Measurements from ENCODE around the gene POU6F2. TPM values are rescaled to one million over a fixed set of nuclear protein-coding genes. Genes with fewer than 3 reads are reported as not detected.

The POU6F2 gene
- total RNA-seq, 2 donors from 2014 or later, result 0.14 to 0.16 TPM

DNA sequence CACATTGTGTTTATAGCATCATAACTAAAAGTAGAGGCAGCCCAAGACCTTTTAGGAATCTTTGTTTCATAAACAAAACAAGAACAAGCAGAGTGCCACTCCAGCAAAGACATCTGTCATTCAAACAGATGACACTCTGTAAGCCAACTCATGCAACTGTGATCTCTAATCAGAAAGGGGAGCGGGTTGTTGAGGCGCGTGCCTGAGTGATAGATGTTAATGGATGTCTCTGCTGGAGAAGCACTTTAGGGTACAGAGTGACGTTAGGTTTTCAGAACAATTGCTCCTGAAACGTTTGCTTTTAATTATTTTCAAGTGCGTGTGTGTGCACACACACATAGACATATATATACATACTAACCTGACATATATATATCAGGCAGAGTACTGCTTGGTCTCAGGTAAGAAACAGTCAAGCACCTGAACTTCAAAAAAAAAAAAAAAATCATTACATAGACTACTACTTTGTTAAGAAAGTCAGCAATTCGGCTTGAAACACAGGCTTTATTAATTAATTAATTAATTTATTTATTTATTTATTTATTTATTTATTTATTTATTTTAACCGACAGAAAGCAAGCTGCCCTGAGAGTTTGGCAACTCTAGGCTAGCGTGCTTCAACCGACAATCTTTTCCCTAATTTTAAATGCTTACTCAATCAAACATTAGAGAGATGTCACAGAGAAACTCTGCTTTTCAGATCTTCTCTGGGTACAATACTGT, 109.1 kb downstream of the POU6F2 start:
- no peak overlapping the region for H3K27ac Mint-ChIP-seq
- H3K36me3 Mint-ChIP-seq (ENCODE audit: insufficient read depth in 2 of 2), result no peaks in the 10 kb centered on the region
- ATAC-seq (replicated peaks in 1 of 2) (no peak), DNase-seq (no peak)
- no peaks in the 10 kb centered on the region for H3K9me3 Mint-ChIP-seq
- peaks cover 6% of the 10 kb centered on the region for H3K4me1 Mint-ChIP-seq (ENCODE audit: low read depth)
- no peak overlapping the region for H3K4me3 Mint-ChIP-seq
- peaks cover 18% of the 10 kb centered on the region for H3K27me3 Mint-ChIP-seq (ENCODE audit: low read depth)

GRCh38 chr7:39088730-39089593, 111.3 kb downstream of the POU6F2 start:
- DNase-seq, result no peak
- peaks cover 12% of the 10 kb centered on the region for H3K27me3 Mint-ChIP-seq (ENCODE audit: low read depth)
- no peak overlapping the region for H3K4me3 Mint-ChIP-seq
- no peak for ATAC-seq (replicated peaks in 1 of 2)
- H3K4me1 Mint-ChIP-seq (ENCODE audit: low read depth), result peaks cover 6% of the 10 kb centered on the region
- H3K36me3 Mint-ChIP-seq (ENCODE audit: insufficient read depth in 2 of 2), result no peaks in the 10 kb centered on the region
- H3K27ac Mint-ChIP-seq, result no peak overlapping the region
- H3K9me3 Mint-ChIP-seq, result no peaks in the 10 kb centered on the region

- H3K27me3 Mint-ChIP-seq (ENCODE audit: low read depth), result peaks cover 1% of the 10 kb centered on the region
- ATAC-seq (replicated peaks in 1 of 2) (no peak), DNase-seq (no peak)
- H3K27ac Mint-ChIP-seq, result no peak overlapping the region
- H3K9me3 Mint-ChIP-seq, result no peaks in the 10 kb centered on the region
- no peaks in the 10 kb centered on the region for H3K36me3 Mint-ChIP-seq (ENCODE audit: insufficient read depth in 2 of 2)
- no peak overlapping the region for H3K4me3 Mint-ChIP-seq
- no peaks in the 10 kb centered on the region for H3K4me1 Mint-ChIP-seq (ENCODE audit: low read depth)
These were observed 113.4 kb downstream of the POU6F2 start for GRCh38 chr7:39091145-39091544.

DNA sequence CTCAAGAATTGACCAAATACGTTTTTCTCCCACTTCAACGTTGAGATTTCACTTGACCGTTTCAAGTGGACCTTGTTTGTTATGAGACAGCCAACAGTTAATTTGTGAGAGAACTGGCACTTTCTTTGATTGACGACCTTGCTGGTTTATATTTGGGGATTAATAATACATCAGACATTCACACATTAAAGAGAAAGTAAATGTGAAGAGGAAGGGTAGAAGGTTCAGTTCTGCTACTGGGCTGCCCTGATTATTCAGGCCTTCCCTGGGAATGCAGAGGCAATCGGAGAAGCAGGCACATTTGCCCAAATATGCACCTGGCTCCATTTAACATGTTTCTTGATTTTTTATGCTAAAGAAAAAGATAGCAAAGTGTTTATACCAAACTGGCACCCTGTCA, 114.1 kb downstream of the POU6F2 start:
- no peaks in the 10 kb centered on the region for H3K27me3 Mint-ChIP-seq (ENCODE audit: low read depth)
- H3K4me1 Mint-ChIP-seq (ENCODE audit: low read depth), result no peaks in the 10 kb centered on the region
- no peak overlapping the region for H3K27ac Mint-ChIP-seq
- DNase-seq (no peak), ATAC-seq (replicated peaks in 1 of 2) (no peak)
- no peaks in the 10 kb centered on the region for H3K9me3 Mint-ChIP-seq
- no peak overlapping the region for H3K4me3 Mint-ChIP-seq
- H3K36me3 Mint-ChIP-seq (ENCODE audit: insufficient read depth in 2 of 2), result no peaks in the 10 kb centered on the region

- ATAC-seq (replicated peaks in 1 of 2) (no peak), DNase-seq (no peak)
- Mint-ChIP-seq H3K4me1 (ENCODE audit: low read depth) (no peaks in the 10 kb centered on the region), H3K36me3 (ENCODE audit: insufficient read depth in 2 of 2) (no peaks in the 10 kb centered on the region), H3K4me3 (no peak overlapping the region), H3K9me3 (no peaks in the 10 kb centered on the region), H3K27me3 (ENCODE audit: low read depth) (no peaks in the 10 kb centered on the region), H3K27ac (no peak overlapping the region)
These were observed 117.0 kb downstream of the POU6F2 start for GRCh38 chr7:39094731-39095130.

GRCh38 chr7:39095875-39096619, 118.3 kb downstream of the POU6F2 start:
- Mint-ChIP-seq H3K36me3 (ENCODE audit: insufficient read depth in 2 of 2) (no peaks in the 10 kb centered on the region), H3K4me1 (ENCODE audit: low read depth) (no peaks in the 10 kb centered on the region), H3K27ac (no peak overlapping the region), H3K27me3 (ENCODE audit: low read depth) (no peaks in the 10 kb centered on the region), H3K9me3 (peaks cover 0 to 3% of the 10 kb centered on the region in 2 donors), H3K4me3 (no peak overlapping the region)
- no peak for DNase-seq
- no peak for ATAC-seq (replicated peaks in 1 of 2)

GRCh38 chr7:39098506-39098905, 120.8 kb downstream of the POU6F2 start:
- Mint-ChIP-seq H3K9me3 (peaks cover 0 to 3% of the 10 kb centered on the region in 2 donors), H3K4me3 (no peak overlapping the region), H3K27me3 (ENCODE audit: low read depth) (no peaks in the 10 kb centered on the region), H3K36me3 (ENCODE audit: insufficient read depth in 2 of 2) (no peaks in the 10 kb centered on the region), H3K4me1 (ENCODE audit: low read depth) (no peaks in the 10 kb centered on the region), H3K27ac (no peak overlapping the region)
- ATAC-seq (replicated peaks in 1 of 2) (no peak), DNase-seq (no peak)

DNA sequence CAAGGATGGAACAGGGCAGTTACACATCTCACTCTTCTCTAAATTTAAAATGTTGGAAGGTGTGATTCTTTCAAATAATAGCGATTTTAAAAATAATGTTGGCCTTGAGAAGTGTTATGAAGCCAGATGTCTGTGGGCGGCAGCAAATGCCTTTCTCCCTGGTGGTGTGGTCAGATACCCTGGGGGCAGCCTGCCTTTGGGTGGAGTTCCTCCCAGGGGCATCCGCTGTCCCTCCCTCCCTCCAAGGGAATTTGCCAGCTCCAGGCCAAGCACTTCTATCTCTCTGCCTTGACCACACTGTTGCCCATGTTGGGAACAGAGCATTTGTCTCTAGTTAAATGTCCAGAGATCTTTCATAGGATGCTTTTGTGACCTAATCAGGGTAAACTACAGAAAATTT, 121.4 kb downstream of the POU6F2 start:
- Mint-ChIP-seq H3K27me3 (ENCODE audit: low read depth) (peaks cover 2% of the 10 kb centered on the region), H3K9me3 (peaks cover 0 to 3% of the 10 kb centered on the region in 2 donors), H3K4me3 (no peak overlapping the region), H3K27ac (no peak overlapping the region), H3K36me3 (ENCODE audit: insufficient read depth in 2 of 2) (no peaks in the 10 kb centered on the region), H3K4me1 (ENCODE audit: low read depth) (no peaks in the 10 kb centered on the region)
- DNase-seq (no peak), ATAC-seq (replicated peaks in 1 of 2) (no peak)

DNA sequence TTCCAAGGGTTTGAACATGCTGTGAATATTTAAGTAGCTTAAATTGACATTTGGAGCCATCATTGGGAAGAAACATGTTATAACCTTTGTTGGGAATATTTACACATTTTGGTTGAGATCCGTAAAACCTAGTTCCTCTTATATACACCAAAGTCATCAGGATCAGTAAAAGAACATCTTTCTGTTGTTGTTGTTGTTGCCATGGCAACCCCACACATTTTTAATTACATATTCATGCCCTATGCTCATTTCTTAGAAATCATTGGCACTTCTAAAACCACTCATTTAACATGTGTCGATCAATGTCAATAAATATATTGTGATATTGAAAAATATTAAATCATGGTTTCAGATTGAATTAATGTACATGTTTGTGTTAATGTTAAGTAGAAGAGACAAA, 122.6 kb downstream of the POU6F2 start:
- Mint-ChIP-seq H3K27ac (no peak overlapping the region), H3K36me3 (ENCODE audit: insufficient read depth in 2 of 2) (no peaks in the 10 kb centered on the region), H3K4me3 (no peak overlapping the region), H3K4me1 (ENCODE audit: low read depth) (no peaks in the 10 kb centered on the region), H3K27me3 (ENCODE audit: low read depth) (peaks cover 5% of the 10 kb centered on the region), H3K9me3 (peaks cover 0 to 3% of the 10 kb centered on the region in 2 donors)
- ATAC-seq (replicated peaks in 1 of 2) (no peak), DNase-seq (no peak)

DNA sequence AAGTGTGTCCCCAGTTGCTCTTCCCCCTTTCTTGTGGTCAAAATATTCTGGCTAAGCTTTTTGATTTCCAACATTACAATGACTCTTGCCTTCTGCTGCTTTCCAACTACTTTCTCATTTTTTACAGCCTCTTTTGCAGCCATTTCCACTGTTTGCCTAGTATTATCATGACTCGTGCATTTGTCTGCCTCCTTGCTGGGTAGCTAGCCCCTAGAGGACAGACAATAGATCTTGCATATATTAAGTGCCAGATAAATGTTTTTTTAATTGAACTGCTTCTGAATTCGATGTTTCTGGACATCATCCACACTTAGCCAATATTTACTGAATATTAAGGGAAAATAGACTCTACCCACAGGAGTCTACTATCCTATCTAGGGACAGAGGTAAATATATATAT, 124.5 kb downstream of the POU6F2 start:
- no peak for DNase-seq
- ATAC-seq (replicated peaks in 1 of 2), result no peak
- Mint-ChIP-seq H3K4me3 (no peak overlapping the region), H3K4me1 (ENCODE audit: low read depth) (no peaks in the 10 kb centered on the region), H3K9me3 (peaks cover 0 to 3% of the 10 kb centered on the region in 2 donors), H3K27ac (no peak overlapping the region), H3K27me3 (ENCODE audit: low read depth) (peaks cover 5% of the 10 kb centered on the region), H3K36me3 (ENCODE audit: insufficient read depth in 2 of 2) (no peaks in the 10 kb centered on the region)

DNA sequence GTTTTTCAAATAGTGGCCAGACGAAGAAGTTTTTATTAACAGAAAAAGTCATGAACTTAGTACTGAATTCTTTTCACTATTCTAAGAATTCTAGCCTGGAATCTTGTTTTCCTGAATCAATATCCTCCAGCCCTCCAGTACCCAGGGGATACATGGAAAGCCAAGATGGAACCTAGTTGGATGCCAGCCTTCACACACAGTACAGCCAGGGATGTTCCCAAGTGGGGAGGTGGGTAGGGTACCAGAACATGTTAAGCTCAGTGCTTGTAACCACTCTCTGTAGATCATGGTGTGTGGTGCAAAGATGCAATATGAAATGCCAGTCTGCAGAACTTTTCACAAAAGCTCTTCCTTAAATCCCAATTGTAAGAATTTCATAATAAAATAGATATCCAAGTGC, 128.0 kb downstream of the POU6F2 start:
- peaks cover 5% of the 10 kb centered on the region for H3K27me3 Mint-ChIP-seq (ENCODE audit: low read depth)
- no peak overlapping the region for H3K4me3 Mint-ChIP-seq
- ATAC-seq (replicated peaks in 1 of 2) (no peak), DNase-seq (no peak)
- no peaks in the 10 kb centered on the region for H3K36me3 Mint-ChIP-seq (ENCODE audit: insufficient read depth in 2 of 2)
- peaks cover 0 to 1% of the 10 kb centered on the region in 2 donors for H3K9me3 Mint-ChIP-seq
- H3K4me1 Mint-ChIP-seq (ENCODE audit: low read depth), result no peaks in the 10 kb centered on the region
- H3K27ac Mint-ChIP-seq, result no peak overlapping the region

- no peak for ATAC-seq (replicated peaks in 1 of 2)
- no peak for DNase-seq
- H3K4me3 Mint-ChIP-seq, result no peak overlapping the region
- H3K4me1 Mint-ChIP-seq (ENCODE audit: low read depth), result no peaks in the 10 kb centered on the region
- H3K27ac Mint-ChIP-seq, result no peak overlapping the region
- no peaks in the 10 kb centered on the region for H3K36me3 Mint-ChIP-seq (ENCODE audit: insufficient read depth in 2 of 2)
- no peaks in the 10 kb centered on the region for H3K27me3 Mint-ChIP-seq (ENCODE audit: low read depth)
- H3K9me3 Mint-ChIP-seq, result no peaks in the 10 kb centered on the region
These were observed 148.1 kb downstream of the POU6F2 start for GRCh38 chr7:39125846-39126245.

DNA sequence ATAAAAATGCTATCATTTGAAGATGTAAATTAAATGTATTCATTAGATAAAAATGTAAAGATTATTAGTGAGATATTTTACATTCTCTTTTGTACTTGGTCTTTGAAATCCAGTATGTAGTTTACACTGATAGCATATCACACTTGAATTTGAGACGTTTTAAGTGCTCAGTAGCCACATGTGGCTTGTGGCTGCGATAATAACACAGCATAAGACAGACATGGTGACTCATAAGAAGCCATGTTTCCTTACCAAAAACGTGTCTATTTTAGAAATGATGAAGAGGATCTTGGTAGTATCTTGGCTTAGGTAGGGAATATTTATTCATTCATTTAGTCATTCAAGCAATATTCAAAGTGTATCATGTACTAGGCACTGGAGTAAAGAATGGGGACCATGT, 149.3 kb downstream of the POU6F2 start:
- DNase-seq, result no peak
- Mint-ChIP-seq H3K4me3 (no peak overlapping the region), H3K27ac (no peak overlapping the region), H3K9me3 (no peaks in the 10 kb centered on the region), H3K36me3 (ENCODE audit: insufficient read depth in 2 of 2) (no peaks in the 10 kb centered on the region), H3K4me1 (ENCODE audit: low read depth) (peaks cover 4% of the 10 kb centered on the region), H3K27me3 (ENCODE audit: low read depth) (no peaks in the 10 kb centered on the region)
- ATAC-seq (replicated peaks in 1 of 2), result no peak

All from activated T-cell treated with anti-CD3 and anti-CD28 coated beads, Interleukin-2, amount 50 U/mL, for 72 hours (primary cell).